ENCODE measurements around the gene C10orf53. TPM values are rescaled to one million over a fixed set of nuclear protein-coding genes. Genes with fewer than 3 reads are reported as not detected.

Gene C10orf53
- total and polyA plus RNA-seq, 10 of the 15 experiments (the other 5 are each of a cell fraction or from before 2014, with no cell fraction given) = not detected

DNA sequence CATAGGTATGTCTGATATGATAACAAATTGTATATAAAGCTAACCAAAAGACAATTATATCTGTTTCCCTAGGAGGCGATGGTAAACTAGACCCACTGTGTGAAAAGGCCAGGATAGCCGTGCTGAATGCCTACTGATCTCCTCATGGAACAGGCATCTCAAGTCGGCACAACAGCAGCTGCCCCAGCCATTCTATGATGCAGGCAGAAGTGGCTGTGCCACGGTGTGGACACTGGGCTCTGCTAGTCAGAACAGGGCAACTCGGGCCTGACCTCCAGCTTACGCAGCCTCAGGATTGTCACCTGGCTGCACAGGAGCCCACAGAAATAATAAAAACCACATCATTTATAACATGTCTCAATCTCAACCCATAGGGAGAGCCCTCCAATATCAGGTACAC is 15.0 kb downstream of the C10orf53 start:
- Histone ChIP-seq H3K9ac (ENCODE audit: control insufficient read depth, insufficient read depth, low read length) (no peak overlapping the region), H3K4me1 (ENCODE audit: control insufficient read depth, insufficient read depth, low read length) (no peaks in the 10 kb centered on the region), H3K27me3 (replicated peaks in 1 of 2; ENCODE audit: control insufficient read depth in 2 of 2, insufficient read depth in 2 of 2, low read length in 1 of 2) (peaks cover 8 to 10% of the 10 kb centered on the region in 2 experiments), H3K36me3 (ENCODE audit: control insufficient read depth in 2 of 2, insufficient read depth in 2 of 2, low read length in 1 of 2) (no peaks in the 10 kb centered on the region), H3K4me2 (ENCODE audit: control insufficient read depth, insufficient read depth) (no peak overlapping the region), H3K9me3 (replicated peaks; ENCODE audit: control insufficient read depth, insufficient read depth, low read length) (no peaks in the 10 kb centered on the region), H2AFZ (ENCODE audit: control insufficient read depth, low read depth, low read length) (no peak overlapping the region), H4K20me1 (ENCODE audit: control insufficient read depth, insufficient read depth) (no peaks in the 10 kb centered on the region), H3K4me3 (no peak overlapping the region), H3K27ac (ENCODE audit: control insufficient read depth, insufficient read depth) (no peak overlapping the region), H3K79me2 (ENCODE audit: control insufficient read depth, insufficient read depth, low read length) (no peaks in the 10 kb centered on the region)
- DNase-seq (ENCODE audit: low read depth, low spot score) = no peak
- TF ChIP-seq, protein P1, sequence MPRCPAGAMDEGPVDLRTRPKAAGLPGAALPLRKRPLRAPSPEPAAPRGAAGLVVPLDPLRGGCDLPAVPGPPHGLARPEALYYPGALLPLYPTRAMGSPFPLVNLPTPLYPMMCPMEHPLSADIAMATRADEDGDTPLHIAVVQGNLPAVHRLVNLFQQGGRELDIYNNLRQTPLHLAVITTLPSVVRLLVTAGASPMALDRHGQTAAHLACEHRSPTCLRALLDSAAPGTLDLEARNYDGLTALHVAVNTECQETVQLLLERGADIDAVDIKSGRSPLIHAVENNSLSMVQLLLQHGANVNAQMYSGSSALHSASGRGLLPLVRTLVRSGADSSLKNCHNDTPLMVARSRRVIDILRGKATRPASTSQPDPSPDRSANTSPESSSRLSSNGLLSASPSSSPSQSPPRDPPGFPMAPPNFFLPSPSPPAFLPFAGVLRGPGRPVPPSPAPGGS (IDR thresholded peaks at IDR 0.05; ENCODE audit: borderline replicate concordance, insufficient read depth, low read depth, low read length, poor library complexity, severe bottlenecking) = no peak
- TF ChIP-seq ZBED1 (IDR thresholded peaks at IDR 0.05; ENCODE audit: borderline replicate concordance) (no peak), CHD2 (IDR thresholded peaks at IDR 0.05; ENCODE audit: borderline replicate concordance, low read depth, low read length) (no peak), CREM (IDR thresholded peaks at IDR 0.05; ENCODE audit: low read depth) (no peak), RCOR1 (conservative IDR thresholded peaks at IDR 0.05; ENCODE audit: low read depth, low read length) (no peak), KLF5 (IDR thresholded peaks at IDR 0.05; ENCODE audit: partially characterized antibody) (no peak), E2F8 (IDR thresholded peaks at IDR 0.05; ENCODE audit: low read depth, partially characterized antibody) (no peak), RB1 (IDR thresholded peaks at IDR 0.05; ENCODE audit: borderline replicate concordance) (no peak), NBN (IDR thresholded peaks at IDR 0.05) (no peak), JUNB (IDR thresholded peaks at IDR 0.05) (no peak), ZSCAN29 (IDR thresholded peaks at IDR 0.05) (no peak)
- WGBS (ENCODE audit: insufficient coverage, insufficient replicate concordance, low lambda C conversion rate, missing lambda C conversion rate) = 25% methylated on average over 6 of the region's 6 CpGs
- ChIA-PET POLR2A (no interaction called here), SMC1A (ENCODE audit: uncharacterized antibody, unreplicated experiment) (no interaction called here), CTCF (no interaction called here), RAD21 (ENCODE audit: unreplicated experiment) (no interaction called here)
- ATAC-seq = no peak
- in situ Hi-C loops (cut with MboI) (no loop called here), intact Hi-C loops (cut with micrococcal nuclease; ENCODE audit: unreplicated experiment) (no loop called here)
- FAIRE-seq = no peak
- no TSS peak for BruUV-seq (replicated peaks)

All from GM12878 (cell line).